PC-9 (cell line): ENCODE data around the gene CSF3R. TPM values are rescaled to one million over a fixed set of nuclear protein-coding genes. Genes with fewer than 3 reads are reported as not detected.
"Not testable (repeated sequence)": the region's sequence is repeated elsewhere in the genome, so short reads cannot be mapped to it uniquely, and the experiment has no call there.

Experiments used
- BruUV-seq: library from RNA; stranded (reverse); fragments of 400-500 nt; replicated peaks from 2 replicates; lab custom pipeline; 2021; lab: Mats Ljungman, UMichigan
- CTCF ChIA-PET: fragments of 300-600 bp; sonication (Branson Sonifier 250); formaldehyde crosslinking; loops from one replicate; lab custom pipeline; 2022; ENCODE audit warnings: antibody characterized with exemption; lab: Charles Lee
- POLR2A ChIA-PET: fragments of 300-600 bp; sonication (Branson Sonifier 250); formaldehyde crosslinking; loops from one replicate; lab custom pipeline; 2022; ENCODE audit warnings: antibody characterized with exemption; ENCODE audit not compliant: unreplicated experiment; lab: Charles Lee
- DNase-seq, 2 experiments: peaks; one replicate each; pipeline versions ENCODE4 v3.0.0 to v3.0.0-alpha.2; 2015 to 2022; ENCODE audit warnings: mixed read lengths in 1 of 2
- H2AFZ ChIP-seq: fragments of 200-600 bp; sonication (generic); 2 replicates; pipeline ENCODE4 v1.8.1; 2017; ENCODE audit warnings: antibody characterized with exemption
- H3F3A ChIP-seq: fragments of 200-600 bp; sonication (generic); 2 replicates; pipeline ENCODE4 v1.8.1; 2017; ENCODE audit warnings: antibody characterized with exemption, mild to moderate bottlenecking, low read depth; ENCODE audit not compliant: insufficient read depth
- H3K27ac ChIP-seq: fragments of 200-600 bp; sonication (generic); 2 replicates; pipeline ENCODE4 v1.6.1; 2016; ENCODE audit warnings: mixed run types
- H3K27me3 ChIP-seq: fragments of 200-600 bp; sonication (generic); 2 replicates; pipeline ENCODE4 v1.6.1; 2016; ENCODE audit warnings: low read depth, mixed run types; ENCODE audit not compliant: insufficient read depth
- H3K36me3 ChIP-seq: fragments of 200-600 bp; sonication (generic); 2 replicates; pipeline ENCODE4 v1.6.1; 2016; ENCODE audit warnings: low read depth, mixed run types
- H3K4me1 ChIP-seq: fragments of 200-600 bp; sonication (generic); replicated peaks from 2 replicates; pipeline ENCODE4 v1.6.1; 2016; ENCODE audit warnings: mixed run types; ENCODE audit not compliant: insufficient read depth
- H3K4me2 ChIP-seq: fragments of 200-600 bp; sonication (generic); 2 replicates; pipeline ENCODE4 v1.6.1; 2017; ENCODE audit warnings: mixed run types
- H3K4me3 ChIP-seq: fragments of 200-600 bp; sonication (generic); 2 replicates; pipeline ENCODE4 v1.6.1; 2016; ENCODE audit warnings: mixed run types
- H3K79me2 ChIP-seq: fragments of 200-600 bp; sonication (generic); 2 replicates; pipeline ENCODE4 v1.6.1; 2017; ENCODE audit warnings: low read depth, mixed run types
- H3K9me2 ChIP-seq: fragments of 200-600 bp; sonication (generic); 2 replicates; pipeline ENCODE4 v1.8.1; 2017; ENCODE audit warnings: mild to moderate bottlenecking; ENCODE audit not compliant: insufficient read depth
- H3K9me3 ChIP-seq: fragments of 200-600 bp; sonication (generic); 2 replicates; pipeline ENCODE4 v1.8.1; 2016; ENCODE audit warnings: low read depth; ENCODE audit not compliant: insufficient read depth
- H4K20me1 ChIP-seq: fragments of 200-600 bp; sonication (generic); 2 replicates; pipeline ENCODE4 v1.8.1; 2017; ENCODE audit not compliant: insufficient read depth
- CTCF ChIP-seq: fragments of 200-600 bp; sonication (generic); conservative IDR thresholded peaks from 2 replicates; pipeline ENCODE4 v1.6.1; 2017; ENCODE audit warnings: mixed run types, antibody characterized with exemption, mild to moderate bottlenecking, moderate library complexity
- EZH2 ChIP-seq: fragments of 200-600 bp; sonication (generic); IDR thresholded peaks from 2 replicates; pipeline ENCODE4 v1.8.0; 2017; ENCODE audit warnings: antibody characterized with exemption, low read depth
- intact Hi-C: fragments of 100-400 bp; cut with micrococcal nuclease; formaldehyde crosslinking; loops from one replicate; pipeline ENCODE4 v1.10.0; 2022; ENCODE audit not compliant: unreplicated experiment
- total RNA-seq: library from RNA; stranded (reverse); gene quantifications from 2 replicates; pipeline ENCODE4 v1.2.3, GENCODE V29; 2021

CSF3R gene
- total RNA-seq, 1 experiment from 2014 or later = not detected

GRCh38 chr1:36513676-36514473, 31.2 kb upstream of the CSF3R start:
- TF ChIP-seq EZH2 = no peak
- Histone ChIP-seq H3K36me3 (no peaks in the 10 kb centered on the region), H3K9me3 (no peaks in the 10 kb centered on the region), H3K4me3 (no peak overlapping the region), H4K20me1 (no peaks in the 10 kb centered on the region), H3F3A (no peaks in the 10 kb centered on the region), H3K4me2 (no peak overlapping the region), H3K79me2 (no peaks in the 10 kb centered on the region), H3K9me2 (no peaks in the 10 kb centered on the region), H3K27ac (no peak overlapping the region), H3K4me1 (no peaks in the 10 kb centered on the region), H2AFZ (no peak overlapping the region), H3K27me3 (no peaks in the 10 kb centered on the region)
- no TSS peak for BruUV-seq
- no peak for DNase-seq
- CTCF ChIA-PET = no interaction called here
- intact Hi-C loops = no loop called here
- POLR2A ChIA-PET = interaction anchor here (0.6 kb wide), 1 partner anchor 11 kb away, joined by 4 read pairs; no protein-coding TSS in a partner anchor

- Histone ChIP-seq H3K4me1 (no peaks in the 10 kb centered on the region), H3F3A (no peaks in the 10 kb centered on the region), H2AFZ (no peak overlapping the region), H3K79me2 (no peaks in the 10 kb centered on the region), H3K36me3 (no peaks in the 10 kb centered on the region), H4K20me1 (no peaks in the 10 kb centered on the region), H3K27ac (no peak overlapping the region), H3K9me3 (no peaks in the 10 kb centered on the region), H3K4me2 (no peak overlapping the region), H3K4me3 (no peak overlapping the region), H3K27me3 (no peaks in the 10 kb centered on the region), H3K9me2 (no peaks in the 10 kb centered on the region)
- BruUV-seq = no TSS peak
- TF ChIP-seq CTCF (no peak), EZH2 (no peak)
- no peak for DNase-seq
- CTCF ChIA-PET = no interaction called here
- POLR2A ChIA-PET = no interaction called here
- intact Hi-C loops = no loop called here
Observed at GRCh38 chr1:36512842-36513241, 30.1 kb upstream of the CSF3R start.

- H3K4me2 ChIP-seq = no peak overlapping the region
- ChIA-PET POLR2A (interaction anchor here (0.6 to 0.7 kb wide), 2 partner anchors 62 to 965 kb away, joined by 3 to 9 read pairs; partner anchors contain the start of gene OSCP1), CTCF (no interaction called here)
- peak; percentile 29 to 41 for DNase-seq
- H3K9me3 ChIP-seq = no peaks in the 10 kb centered on the region
- no peak overlapping the region for H3K27ac ChIP-seq
- BruUV-seq = no TSS peak
- H3K36me3 ChIP-seq = no peaks in the 10 kb centered on the region
- H3F3A ChIP-seq = no peaks in the 10 kb centered on the region
- no peaks in the 10 kb centered on the region for H4K20me1 ChIP-seq
- no peaks in the 10 kb centered on the region for H3K4me1 ChIP-seq
- H3K27me3 ChIP-seq = no peaks in the 10 kb centered on the region
- no peak overlapping the region for H2AFZ ChIP-seq
- no peaks in the 10 kb centered on the region for H3K79me2 ChIP-seq
- no peaks in the 10 kb centered on the region for H3K9me2 ChIP-seq
- H3K4me3 ChIP-seq = no peak overlapping the region
- intact Hi-C loops = no loop called here
- TF ChIP-seq EZH2 (no peak), CTCF (no peak)
Observed at GRCh38 chr1:36511804-36512798, 29.4 kb upstream of the CSF3R start.

GRCh38 chr1:36511220-36511619, 28.5 kb upstream of the CSF3R start:
- H3F3A ChIP-seq, H3K9me2 ChIP-seq, H3K27ac ChIP-seq, H3K4me2 ChIP-seq, H3K36me3 ChIP-seq, DNase-seq, intact Hi-C loops, BruUV-seq, H4K20me1 ChIP-seq, CTCF ChIA-PET, H3K27me3 ChIP-seq, H3K79me2 ChIP-seq, H3K4me3 ChIP-seq, H3K9me3 ChIP-seq, POLR2A ChIA-PET, H2AFZ ChIP-seq, H3K4me1 ChIP-seq: not testable (repeated sequence)
